LNCaP clone FGC (cell line): ENCODE data around the gene FEZF2.

Source experiments
- DNase-seq: peaks from one replicate; pipeline ENCODE4 v3.0.0-alpha.2; 2011; ENCODE audit warnings: low read depth
- H3K4me3 ChIP-seq: 2 replicates; pipeline ENCODE4 v1.5.1; 2011; ENCODE audit warnings: mild to moderate bottlenecking, low read depth, low read length, control low read depth
- CTCF ChIP-seq: IDR thresholded peaks from 2 replicates; pipeline ENCODE4 v1.5.1; 2012; ENCODE audit warnings: mild to moderate bottlenecking; ENCODE audit not compliant: control insufficient read depth, insufficient read depth; ENCODE audit errors: extremely low read depth

FEZF2 gene

DNA sequence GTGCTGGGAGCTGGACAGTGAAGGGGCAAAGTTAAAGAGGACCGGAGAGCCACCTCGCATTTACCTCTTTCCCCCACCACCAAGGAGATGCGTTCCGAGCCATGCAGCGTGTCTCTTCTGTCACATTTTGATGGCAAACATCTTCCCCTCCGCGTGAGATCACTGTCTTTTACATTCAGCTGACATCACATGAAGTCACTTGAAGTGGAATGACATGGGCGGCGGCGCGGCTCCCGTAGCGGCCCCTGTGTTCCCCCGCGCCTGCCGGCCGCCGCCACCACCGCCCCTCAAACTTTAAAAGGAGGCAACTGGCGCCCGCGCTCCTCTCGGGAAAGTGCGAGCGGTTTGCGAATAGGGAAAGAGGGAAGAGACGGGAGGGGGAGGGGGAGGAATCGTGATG, at the start of gene FEZF2:
Gene FEZF2, minus strand, starts transcription at position 336 of the 400 bp plus-strand sequence. CDS start 682 bp downstream, outside the sequence.
- no peak for TF ChIP-seq CTCF
- H3K4me3 ChIP-seq = no peak within 1 kb of the TSS
- no peak for DNase-seq

DNA sequence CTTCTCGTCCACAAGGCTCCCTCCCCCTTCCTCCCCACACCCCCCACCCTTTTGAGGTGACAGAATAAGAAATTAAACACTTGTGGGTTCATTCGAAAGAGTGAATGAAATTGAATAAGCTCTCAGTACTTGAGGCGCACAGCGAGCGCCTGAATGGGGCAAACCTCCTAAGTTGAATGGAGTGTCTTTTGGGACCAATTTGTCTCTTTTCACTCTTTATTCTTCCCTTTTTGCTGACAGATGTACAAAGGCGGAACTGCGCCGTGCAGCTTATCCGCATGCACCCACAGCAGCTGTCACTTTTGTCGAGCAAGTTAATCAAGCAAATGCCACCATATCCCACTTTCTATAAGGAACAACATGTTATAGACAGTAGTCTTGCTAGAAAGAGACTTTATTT, 47.9 kb upstream of the FEZF2 start:
- no peak for TF ChIP-seq CTCF
- no peak for DNase-seq
- no peak overlapping the region for H3K4me3 ChIP-seq

GRCh38 chr3:62416144-62416543, 42.8 kb upstream of the FEZF2 start:
- no peak for TF ChIP-seq CTCF
- DNase-seq = peak; percentile 74
- no peak overlapping the region for H3K4me3 ChIP-seq

DNA sequence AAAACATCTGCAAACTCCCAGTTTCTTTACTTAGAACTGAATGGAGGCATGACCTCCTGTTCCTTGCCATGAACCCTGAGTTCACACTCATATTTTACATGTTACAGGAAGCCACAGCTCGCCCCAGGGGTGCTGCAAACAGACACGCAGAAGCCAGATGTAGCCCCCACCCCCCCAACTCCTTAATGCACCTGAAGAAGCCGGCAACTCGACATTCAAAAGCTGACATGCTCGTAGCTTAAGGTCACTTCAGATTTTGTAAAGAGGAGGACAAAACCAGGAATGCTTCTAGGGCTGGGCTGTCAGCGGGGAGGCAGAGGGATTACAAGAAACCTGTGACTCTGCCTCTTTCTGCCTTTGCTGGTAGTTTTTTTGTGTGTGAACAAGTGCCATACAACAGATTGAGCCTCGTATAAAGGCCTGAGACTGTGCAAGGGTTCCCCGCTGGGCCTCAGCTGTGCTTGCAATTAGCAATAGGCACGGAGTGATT, 42.0 kb upstream of the FEZF2 start:
- no peak overlapping the region for H3K4me3 ChIP-seq
- TF ChIP-seq CTCF = no peak
- DNase-seq = no peak

GRCh38 chr3:62414786-62415185, 41.4 kb upstream of the FEZF2 start:
- TF ChIP-seq CTCF = no peak
- no peak overlapping the region for H3K4me3 ChIP-seq
- no peak for DNase-seq

DNA sequence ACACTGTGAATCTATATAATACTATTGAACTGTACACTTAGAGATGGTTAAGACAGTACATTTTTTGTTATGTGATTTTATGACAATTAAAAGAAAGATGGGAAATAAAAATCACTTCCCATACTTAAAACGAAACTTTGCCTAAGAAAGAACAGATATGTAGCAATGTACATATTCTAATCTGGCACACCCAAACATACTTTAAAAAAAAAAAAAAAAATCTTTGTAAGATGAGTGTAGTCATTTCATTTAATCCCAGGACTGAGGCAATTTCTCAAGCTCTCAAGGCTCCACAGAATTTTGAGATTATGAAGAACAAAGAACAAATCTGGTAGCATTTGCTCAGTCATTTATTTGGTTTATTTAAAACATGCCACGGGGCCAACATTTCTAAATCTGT, 40.3 kb upstream of the FEZF2 start:
- TF ChIP-seq CTCF = no peak
- DNase-seq = no peak
- no peak overlapping the region for H3K4me3 ChIP-seq

DNA sequence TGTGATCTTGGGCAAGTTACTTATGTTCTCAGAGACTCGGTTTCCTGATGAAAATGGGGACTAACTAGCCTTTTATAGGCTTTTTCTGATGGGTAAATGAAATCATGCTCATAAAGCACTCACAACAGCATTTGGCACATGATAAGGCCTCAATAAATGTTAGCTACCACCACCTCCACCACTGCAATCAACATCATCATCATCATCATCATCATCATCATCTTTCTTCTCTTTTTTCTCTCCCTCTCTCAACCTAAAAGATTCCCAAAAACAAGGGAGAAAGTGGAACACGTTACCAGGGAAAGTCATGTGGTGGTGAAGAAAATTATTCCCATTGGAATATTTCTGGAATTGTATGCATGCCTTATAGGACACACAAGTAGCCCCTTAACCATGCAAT, 33.6 kb upstream of the FEZF2 start:
- no peak overlapping the region for H3K4me3 ChIP-seq
- DNase-seq = no peak
- TF ChIP-seq CTCF = no peak
